GM19023 (cell line): ENCODE data around the gene TRIP10.
A peak's percentile ranks its signal among the peaks of the same experiment; 100 is the strongest.
"Not testable (repeated sequence)": the region's sequence is repeated elsewhere in the genome, so short reads cannot be mapped to it uniquely, and the experiment has no call there.

Experiments
- ATAC-seq: cut with Tn5 transposase; IDR thresholded peaks from one replicate; pipeline ENCODE4 v1.9.1; 2021; ENCODE audit warnings: mild to moderate bottlenecking, moderate library complexity; ENCODE audit not compliant: unreplicated experiment

TRIP10 gene

DNA sequence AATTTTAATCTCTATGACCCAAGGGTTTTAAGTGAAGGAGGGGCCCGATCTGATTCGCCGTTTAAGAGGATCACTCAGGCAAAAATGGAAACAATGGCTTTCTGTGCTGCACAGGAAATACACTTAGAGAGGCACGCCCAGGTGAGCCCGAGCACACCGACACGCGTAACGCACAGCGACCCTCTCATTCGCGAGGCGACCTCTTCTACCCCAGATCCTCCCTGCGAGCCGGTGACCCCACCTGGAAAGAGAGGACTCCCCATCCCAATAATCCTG, 27.5 kb downstream of the TRIP10 start:
- ATAC-seq: peak; percentile 6

DNA sequence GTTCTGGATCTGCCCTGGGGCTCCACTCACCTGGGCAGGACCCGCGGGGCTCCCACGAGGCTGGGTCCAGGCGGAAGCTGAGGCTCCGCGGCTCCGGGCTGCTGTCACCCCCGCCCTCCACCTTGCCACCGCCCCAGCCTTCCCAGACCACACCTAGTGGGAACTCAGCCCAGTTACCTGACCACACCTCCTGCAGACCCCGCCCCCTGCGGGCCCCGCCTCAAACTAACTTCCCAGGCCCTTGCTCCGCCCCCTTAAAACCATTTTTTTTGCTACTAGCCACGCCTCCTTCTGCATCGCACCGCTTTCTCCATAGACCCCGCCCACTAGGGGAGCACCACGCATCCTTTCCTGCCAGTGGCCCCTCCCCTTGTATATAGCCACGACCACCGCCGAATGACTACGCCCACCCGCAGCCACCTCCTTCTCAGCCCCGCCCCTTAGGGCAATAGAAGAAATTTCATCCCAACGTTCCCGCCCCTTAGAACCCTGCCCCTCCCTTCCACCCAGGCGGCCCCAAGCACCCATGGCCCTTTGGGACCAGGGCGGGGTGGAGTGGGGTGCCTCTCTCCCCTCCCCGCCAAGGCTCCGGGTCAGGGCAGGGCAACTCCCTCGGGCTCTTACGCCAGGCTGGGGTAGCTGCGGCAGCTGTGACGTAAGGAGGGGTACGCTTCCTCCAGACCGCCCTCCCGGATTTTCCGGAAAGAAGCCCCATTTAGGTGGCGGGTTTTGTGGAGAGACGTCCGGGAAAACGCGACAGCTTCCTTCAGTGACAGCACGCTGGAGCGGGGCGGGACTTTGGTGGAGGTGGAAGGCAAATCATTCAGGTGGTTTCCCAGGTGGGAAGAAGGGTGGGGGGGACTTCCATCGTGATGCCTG, 28.1 kb downstream of the TRIP10 start, which contains the start of gene SH2D3A:
Gene SH2D3A (minus strand): TSS at position 79 of the 879 bp plus-strand sequence. CDS start 3,687 bp downstream, outside the sequence.
- peak; percentile 67 for ATAC-seq

DNA sequence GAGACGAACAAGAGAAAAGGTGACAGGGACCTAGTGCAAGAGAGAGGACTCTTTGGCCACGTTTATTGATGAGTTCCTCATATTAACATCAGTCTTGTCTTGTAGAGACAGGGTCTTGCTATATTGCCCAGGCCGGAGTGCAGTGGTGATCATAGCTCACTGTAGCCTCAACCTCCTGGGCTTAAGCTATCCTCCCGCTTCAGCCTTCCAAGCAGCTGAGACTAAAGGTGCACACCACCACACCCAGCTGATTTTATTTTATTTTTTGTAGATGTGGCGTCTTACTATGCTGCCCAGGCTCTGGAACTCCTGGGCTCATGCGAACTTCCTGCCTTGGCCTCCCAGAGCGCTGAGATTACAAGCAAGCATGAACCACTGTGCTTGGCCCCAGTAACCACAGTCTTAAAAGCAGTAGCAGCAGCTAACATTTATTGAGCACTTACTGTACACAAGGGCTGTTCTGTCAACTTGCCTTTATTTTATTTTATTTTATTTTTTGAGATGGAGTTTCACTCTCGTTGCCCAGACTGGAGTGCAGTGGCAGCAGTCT, 28.8 kb downstream of the TRIP10 start:
- ATAC-seq: no peak

DNA sequence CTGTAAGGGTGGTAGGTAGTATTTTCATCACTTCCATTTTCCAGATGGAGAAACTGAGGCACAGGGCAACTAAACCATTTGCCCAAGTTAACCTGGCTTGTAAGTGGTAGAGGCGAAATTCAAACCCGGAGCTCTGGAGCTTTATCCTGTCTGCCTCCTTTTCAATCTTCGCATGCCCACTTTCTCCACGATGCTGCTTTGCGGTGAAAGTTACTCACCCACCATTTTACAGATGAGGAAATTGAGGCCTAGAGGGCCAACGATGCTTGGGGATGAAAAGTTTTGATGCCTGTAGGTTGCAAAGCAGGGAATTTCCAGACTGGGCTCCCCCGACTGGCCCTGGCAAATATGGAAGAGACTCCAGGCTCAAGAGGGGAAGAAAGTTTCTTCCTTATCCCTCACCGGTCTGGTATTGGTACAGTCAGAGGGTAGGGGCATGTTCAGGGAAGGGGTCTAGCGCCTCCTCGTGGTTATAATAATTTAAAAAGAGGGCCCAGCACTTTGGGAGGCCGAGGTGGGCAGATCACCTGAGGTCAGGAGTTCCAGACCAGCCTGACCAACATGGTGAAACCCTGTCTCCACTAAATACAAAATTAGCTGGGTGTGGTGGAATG, 29.6 kb downstream of the TRIP10 start:
- no peak for ATAC-seq

DNA sequence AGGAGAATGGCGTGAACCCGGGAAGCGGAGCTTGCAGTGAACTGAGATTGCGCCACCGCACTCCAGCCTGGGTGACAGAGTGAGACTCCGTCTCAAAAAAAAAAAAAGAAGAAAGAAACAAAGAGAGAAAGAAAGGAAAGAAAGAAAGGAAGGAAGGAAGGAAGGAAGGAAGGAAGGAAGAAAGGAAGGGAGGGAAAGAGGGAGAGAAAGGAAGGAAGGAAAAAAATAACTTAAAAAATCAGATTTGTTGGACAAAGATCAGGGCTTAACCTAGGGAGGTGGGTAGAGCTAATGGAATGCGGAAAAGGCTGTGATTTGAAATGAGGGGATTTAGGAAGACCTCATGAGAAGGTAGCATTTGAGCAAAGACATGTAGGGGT, 32.2 kb downstream of the TRIP10 start:
- not testable (repeated sequence) for ATAC-seq

DNA sequence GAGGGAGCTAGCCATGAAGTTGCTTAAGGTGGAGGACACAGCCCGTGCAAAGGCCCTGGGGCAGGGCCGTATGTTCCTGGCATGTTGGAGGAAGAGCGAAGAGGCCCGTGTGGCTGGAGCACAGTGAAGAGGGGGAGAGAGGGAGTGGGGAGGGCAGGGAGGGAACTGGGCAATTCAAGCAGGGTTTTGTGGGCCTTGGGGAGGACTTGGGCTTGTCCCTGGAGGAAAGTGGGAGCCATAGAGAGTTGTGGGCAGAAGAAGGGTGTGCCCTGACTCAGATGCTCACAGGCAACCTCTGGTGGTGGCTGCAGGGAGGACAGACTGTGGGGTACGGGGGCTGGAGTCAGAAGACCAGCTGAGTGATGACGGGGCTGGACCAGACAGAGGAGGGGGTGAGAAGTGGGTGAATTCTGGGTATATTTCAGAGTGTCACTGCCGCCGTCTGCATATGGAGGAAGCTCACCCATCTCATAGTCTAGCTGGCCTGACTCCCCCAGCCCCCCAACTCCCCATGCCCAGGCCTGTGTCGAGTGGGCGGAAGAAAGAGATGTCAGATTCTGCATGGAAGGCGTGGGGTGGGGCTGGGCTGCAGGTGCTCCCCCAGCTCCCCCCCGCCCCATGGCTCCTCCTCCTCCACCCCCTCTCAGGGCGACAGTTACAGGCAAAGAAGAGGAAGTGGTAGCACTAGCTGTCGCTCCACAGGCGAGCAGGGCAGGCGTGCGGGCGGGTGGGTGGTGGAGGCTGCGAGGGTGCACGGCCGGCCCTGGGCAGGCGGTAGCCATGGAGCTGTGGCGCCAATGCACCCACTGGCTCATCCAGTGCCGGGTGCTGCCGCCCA, 32.8 kb downstream of the TRIP10 start, which contains the start of gene VAV1:
Gene VAV1 (plus strand): TSS at position 681 of the 838 bp plus-strand sequence. CDS start 100 bp downstream, at position 781.
- no peak for ATAC-seq

DNA sequence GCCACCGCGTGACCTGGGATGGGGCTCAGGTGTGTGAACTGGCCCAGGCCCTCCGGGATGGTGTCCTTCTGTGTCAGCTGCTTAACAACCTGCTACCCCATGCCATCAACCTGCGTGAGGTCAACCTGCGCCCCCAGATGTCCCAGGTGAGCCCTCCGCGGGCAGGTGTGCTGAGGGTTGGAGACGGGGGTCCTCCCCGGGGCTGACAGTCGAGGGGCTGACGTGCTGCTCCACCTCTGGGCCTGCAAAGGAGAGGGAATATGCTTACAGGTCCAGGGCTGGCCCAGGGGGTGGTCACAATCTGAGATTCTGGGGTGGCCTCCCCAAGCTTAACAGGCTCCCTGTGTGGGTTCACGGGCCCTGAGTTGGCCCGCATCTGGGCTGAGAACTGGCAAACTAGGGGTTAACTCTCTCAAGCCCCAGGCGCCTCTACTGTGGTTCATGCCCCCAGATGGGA, 33.4 kb downstream of the TRIP10 start:
- ATAC-seq: no peak

DNA sequence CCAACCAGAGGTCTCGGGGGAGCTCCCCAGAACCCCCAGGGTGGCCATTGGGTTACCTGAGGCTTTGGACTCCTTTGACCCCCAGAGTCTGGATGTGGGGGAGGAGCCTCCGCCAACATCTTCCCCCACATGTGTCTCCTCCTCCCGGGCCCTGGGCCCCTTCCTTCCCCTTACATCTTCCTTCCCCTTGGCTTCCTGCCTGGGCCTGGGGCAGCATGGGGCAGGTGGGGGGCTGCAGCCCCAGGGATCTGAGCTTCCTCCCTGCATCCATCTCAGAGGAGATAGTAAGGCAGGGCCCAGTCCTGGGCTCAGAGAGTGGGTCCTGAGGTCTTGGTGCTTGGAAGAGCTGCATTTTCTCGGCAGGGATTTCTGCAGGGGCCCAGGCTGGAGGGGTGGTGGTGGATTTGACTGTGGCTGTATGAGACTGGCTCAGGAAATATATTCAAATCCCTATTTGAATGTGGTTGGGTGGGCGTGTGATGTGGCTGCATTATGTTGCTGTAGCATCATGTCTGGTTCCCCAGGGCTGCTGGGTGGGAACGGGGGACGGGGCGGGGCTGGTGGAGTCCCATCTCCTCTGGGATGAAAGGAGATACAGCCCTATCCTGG, 33.9 kb downstream of the TRIP10 start:
- no peak for ATAC-seq

DNA sequence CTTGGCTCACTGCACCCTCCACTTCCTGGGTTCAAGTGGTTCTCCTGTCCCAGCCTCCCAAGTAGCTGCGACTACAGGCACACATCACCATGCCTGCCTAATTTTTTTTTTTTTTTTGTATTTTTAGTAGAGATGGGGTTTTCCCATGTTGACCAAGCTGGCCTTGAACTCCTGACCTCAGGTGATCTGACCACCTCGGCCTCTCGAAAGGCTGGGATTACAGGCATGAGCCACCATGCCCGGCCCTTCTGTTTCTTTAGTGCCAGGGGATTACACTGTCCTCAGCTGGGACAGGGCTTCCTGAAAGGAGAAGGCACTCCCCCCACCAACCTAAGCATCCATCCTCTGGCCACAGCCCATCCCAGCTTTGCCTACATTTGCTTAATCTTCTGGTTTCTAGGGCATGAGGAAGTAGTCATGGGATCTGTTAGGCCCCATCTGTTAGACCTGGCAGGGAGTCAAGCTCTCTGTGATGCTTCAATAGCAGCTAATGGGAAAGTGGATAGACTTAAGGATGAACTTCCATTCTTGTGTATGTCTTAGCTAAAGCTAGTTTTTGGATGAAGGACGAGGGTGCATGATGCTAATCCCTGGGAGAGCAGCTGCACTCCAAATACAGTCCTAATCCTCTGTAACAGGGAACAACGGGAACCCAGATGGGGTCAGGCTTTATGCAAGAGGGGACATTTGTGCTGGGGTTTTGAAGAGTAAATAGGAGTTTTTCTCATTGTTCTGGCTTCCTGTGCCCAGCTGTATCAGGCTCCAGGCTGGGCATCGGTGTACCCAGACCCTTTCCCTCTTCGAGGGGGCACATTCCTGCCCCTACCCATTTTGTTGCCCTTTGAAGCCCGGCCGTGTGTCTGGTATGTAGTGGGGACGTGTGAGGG, 35.6 kb downstream of the TRIP10 start:
- no peak for ATAC-seq

DNA sequence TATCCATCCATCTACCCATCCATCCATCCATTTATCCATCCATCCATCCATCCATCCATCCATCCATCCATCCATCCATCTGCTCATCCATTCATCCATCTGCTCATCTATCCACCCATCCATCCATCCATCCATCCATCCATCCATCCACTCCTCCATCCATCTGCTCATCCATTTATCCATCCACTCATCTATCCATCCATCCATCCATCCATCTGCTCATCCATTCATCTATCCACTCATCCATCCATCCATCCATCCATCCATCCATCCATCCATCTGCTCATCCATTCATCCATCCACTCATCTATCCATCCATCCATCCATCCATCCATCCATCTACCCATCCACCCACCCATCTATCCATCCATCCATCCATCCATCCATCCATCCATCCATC, 36.6 kb downstream of the TRIP10 start:
- ATAC-seq: not testable (repeated sequence)

DNA sequence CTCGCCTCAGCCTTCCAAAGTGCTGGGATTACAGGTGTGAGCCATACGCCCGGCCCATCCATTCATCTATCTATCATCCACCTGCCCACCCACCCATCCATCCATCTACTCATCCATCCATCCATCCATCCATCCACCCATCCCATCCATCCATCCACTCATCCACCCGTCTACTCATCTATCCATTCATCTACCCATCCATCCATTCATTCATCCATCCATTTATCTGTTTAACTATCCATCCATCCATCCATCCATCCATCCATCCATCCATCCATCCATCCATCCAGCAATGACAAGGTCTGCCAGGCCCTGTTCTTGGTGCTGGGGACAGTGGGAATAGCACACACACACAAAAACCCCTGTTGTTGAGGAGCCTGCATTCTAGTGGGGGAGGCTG, 37.5 kb downstream of the TRIP10 start:
- ATAC-seq: no peak

DNA sequence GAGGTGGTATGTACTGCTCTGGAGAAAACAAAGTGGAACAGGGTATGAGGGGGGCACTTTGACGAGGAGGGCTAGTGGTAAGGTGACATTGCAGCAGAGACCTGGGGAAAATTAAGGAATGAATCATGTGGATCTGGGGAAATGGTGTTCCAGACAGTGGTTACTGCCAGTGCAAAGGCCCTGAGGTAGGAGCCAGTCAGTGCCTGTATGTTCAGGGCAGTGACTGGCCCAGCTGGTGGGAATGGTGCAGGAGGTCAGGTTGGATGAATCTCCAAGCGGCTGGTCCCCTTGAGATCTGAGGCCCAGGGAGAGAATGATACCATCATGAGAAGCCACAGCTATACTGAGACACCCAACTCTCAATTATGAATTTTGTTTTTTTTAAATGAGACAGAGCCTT, 38.0 kb downstream of the TRIP10 start:
- ATAC-seq: no peak

DNA sequence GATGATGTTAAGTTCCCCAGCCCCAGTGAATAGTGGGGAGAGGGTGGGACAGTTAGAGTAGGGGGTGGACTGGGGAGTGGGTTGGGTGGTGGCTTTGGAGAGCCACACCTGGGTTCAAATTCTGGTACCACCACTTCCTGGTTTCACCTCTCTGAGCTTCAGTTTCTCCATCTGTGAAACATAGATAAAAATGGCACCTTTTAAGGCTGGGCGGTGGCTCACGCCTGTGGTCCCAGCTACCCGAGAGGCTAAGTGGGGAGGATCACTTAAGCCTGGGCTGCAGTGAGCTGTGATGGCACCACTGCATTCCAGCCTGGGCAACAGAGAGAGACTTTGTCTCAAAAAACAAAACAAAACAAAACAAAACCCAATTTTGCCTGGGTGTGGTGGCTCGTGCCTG, 38.9 kb downstream of the TRIP10 start:
- ATAC-seq: no peak

DNA sequence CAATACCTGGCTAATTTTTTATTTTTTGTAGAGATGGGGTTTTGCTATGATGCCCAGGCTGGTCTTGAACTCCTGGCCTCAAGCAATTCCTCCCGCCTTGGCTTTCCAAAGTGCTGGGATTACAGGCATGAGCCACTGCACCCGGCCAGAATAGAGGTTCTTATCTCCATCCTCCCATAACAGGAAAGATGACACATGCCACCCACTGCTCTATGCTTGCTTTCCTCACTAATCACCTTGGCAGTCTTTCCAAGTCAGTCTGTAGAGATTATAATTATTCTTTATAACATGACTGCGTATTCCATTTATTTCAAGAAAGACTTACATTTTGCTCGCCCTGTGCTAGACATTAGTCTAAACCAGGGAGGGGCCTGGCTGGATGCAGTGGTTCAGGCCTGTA, 39.7 kb downstream of the TRIP10 start:
- ATAC-seq: no peak

DNA sequence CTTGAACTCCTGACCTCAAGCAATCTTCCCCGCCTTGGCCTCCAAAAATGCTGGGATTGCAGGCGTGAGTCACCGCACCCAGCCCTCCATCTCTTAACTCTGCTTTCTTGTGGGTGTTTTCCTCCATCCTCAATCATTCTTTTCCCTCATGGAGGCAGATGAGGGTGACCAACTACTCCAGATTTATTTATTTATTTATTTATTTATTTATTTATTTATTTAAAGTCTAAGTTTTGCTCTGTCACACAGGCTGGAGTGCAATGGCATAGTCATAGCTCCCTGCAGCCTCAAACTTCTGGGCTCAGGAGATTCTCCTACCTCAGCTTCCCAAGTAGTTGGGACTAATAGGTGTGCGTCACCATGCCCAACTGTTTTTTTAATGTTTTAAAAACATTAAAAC, 47.9 kb downstream of the TRIP10 start:
- ATAC-seq: no peak

DNA sequence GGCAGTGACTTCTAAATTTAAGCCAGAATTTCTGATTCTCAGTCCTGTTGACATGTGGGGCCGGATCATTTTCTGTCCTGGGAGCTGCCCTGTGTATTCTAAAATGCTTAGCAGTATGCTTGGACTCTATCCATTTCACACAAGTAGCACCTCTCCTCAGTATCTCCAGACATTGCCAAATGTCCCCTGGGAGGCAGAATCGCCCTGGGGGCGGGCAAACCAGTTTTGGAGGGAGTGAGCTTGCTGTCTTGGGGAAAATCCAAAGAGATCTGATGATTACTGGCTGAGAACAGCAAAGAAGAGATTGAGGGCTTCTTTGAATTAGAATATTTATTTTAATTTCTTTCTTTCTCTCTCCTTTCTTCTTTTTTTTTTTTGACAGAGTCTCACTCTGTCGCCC, 49.4 kb downstream of the TRIP10 start:
- no peak for ATAC-seq

DNA sequence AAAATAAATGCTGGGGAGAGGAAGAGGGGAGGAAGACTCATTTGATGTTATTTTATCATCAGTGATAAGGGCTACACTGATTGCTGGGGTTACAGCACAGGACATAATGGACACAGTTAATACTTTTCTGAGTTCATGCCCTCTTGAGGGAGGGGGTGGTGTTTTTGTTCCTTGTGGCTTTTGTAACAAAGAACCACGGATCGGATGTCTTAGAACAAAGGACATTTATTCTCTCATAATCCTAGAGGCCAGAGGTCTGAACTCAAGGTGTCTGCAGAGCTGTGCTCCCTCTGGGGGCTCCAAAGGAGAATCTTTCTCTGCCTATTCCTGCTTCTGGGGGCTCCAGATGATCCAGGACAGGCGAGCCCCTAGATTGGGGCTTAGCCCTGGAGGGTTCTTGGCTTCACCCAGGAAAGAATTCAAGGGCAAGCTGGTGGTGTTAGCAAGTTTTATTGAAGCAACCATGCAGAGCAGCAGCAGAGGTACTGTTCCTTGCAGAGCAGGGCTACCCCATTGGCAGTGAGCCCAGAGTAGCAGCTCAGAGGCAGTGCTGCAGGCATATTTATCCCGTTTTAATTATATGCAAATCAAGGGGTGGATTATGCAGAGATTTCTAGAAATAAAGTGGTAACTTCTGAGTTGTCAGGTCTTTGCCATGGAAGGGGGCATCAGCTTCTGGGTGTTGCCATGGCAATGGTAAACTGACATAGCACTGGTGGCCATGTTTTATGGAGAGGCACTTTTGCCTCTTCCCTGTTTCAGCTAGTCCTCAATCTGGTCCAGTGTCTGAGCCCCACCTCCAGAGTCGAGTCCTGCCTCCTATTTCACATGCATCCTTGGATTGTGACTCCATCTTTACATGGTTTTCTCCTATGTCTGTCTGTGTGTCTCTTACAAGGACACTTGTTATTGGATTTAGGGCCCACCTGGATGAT, 51.0 kb downstream of the TRIP10 start:
- ATAC-seq: no peak

DNA sequence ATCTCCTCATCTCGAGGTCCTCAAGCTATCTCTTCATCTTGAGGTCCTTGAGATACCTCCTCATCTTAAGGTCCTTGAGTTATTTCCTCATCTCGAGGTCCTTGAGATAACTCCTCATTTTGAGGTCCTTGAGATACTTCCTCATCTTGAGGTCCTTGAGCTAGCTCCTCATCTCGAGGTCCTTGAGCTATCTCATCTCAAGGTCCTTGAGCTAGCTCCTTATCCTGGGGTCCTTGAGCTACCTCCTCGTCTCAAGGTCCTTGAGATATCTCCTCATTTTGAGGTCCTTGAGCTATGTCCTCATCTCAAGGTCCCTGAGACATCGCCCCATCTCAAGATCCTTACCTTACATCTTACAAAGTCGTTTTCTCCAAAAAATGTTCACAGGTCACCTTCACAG, 51.8 kb downstream of the TRIP10 start:
- ATAC-seq: no peak

DNA sequence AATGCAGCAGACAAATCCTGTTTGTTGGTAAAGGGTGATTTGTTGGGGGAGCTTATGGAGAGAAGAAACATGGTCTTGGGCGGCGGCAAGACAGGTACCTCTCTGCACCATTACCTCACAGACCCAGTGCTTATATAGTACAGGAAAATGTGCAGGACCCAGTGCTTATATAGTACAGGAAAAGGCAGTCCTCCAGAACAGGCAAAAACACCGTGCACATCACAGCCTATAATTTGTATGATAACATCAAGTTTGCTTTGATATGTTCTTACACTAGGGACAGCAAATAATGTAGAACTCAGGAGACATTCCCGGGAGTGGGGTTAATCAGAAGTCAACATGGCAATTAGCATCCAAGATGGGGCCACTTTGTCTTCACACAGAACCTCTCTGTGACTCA, 53.9 kb downstream of the TRIP10 start:
- ATAC-seq: no peak
